Hypothalamus (tissue), 51 donors: ENCODE results near the gene SCYL3.
A peak's percentile ranks its signal among the peaks of the same experiment; 100 is the strongest.

Source experiments
- DNase-seq, 51 donors: peaks; one replicate each; lab custom pipeline; 2025; lab: John Stamatoyannopoulos, UW

SCYL3 gene

GRCh38 chr1:169900571-169900970, 6.9 kb upstream of the SCYL3 start:
- no peak for DNase-seq

GRCh38 chr1:169899519-169900217, 6.0 kb upstream of the SCYL3 start:
- no peak for DNase-seq

- DNase-seq: no peak
Observed at GRCh38 chr1:169896013-169896412, 2.3 kb upstream of the SCYL3 start.

- peak in 1 of 51 donors; percentile 21 for DNase-seq
Observed at GRCh38 chr1:169894424-169895145, 889 bp upstream of the SCYL3 start.

- peak in 20 of 51 donors; percentile 9 to 70 (median 35) for DNase-seq
Observed at GRCh38 chr1:169892927-169893644, 610 bp downstream of the SCYL3 start.

- DNase-seq: peak in 1 of 51 donors; percentile 7
Observed at GRCh38 chr1:169892176-169892926, 1.3 kb downstream of the SCYL3 start.

- DNase-seq: no peak
Observed at GRCh38 chr1:169891539-169891885, 2.2 kb downstream of the SCYL3 start.

GRCh38 chr1:169890761-169891538, 2.7 kb downstream of the SCYL3 start:
- no peak for DNase-seq

- DNase-seq: no peak
Observed at GRCh38 chr1:169889871-169890270, 3.8 kb downstream of the SCYL3 start.

- DNase-seq: no peak
Observed at GRCh38 chr1:169886931-169887330, 6.8 kb downstream of the SCYL3 start.

- DNase-seq: no peak
Observed at GRCh38 chr1:169886422-169886821, 7.3 kb downstream of the SCYL3 start.

GRCh38 chr1:169885207-169885606, 8.5 kb downstream of the SCYL3 start:
- no peak for DNase-seq

- no peak for DNase-seq
Observed at GRCh38 chr1:169884634-169885033, 9.1 kb downstream of the SCYL3 start.

- no peak for DNase-seq
Observed at GRCh38 chr1:169882039-169882511, 11.6 kb downstream of the SCYL3 start.

- DNase-seq: no peak
Observed at GRCh38 chr1:169879034-169879840, 14.5 kb downstream of the SCYL3 start.

GRCh38 chr1:169878498-169878897, 15.2 kb downstream of the SCYL3 start:
- no peak for DNase-seq

- DNase-seq: no peak
Observed at GRCh38 chr1:169877800-169878491, 15.8 kb downstream of the SCYL3 start.

GRCh38 chr1:169874229-169874628, 19.5 kb downstream of the SCYL3 start:
- no peak for DNase-seq
